Rectal smooth muscle tissue (tissue), 1 donor: ENCODE data around the gene TMEM237.

Experiments used
- H3K27ac ChIP-seq: one replicate; pipeline ENCODE4 v1.7.0; 2013; ENCODE audit warnings: low read depth, low read length, inconsistent platforms
- H3K27me3 ChIP-seq: one replicate; pipeline ENCODE4 v1.7.0; 2013; ENCODE audit warnings: low read length; ENCODE audit not compliant: control insufficient read depth, insufficient read depth
- H3K36me3 ChIP-seq: one replicate; pipeline ENCODE4 v1.7.0; 2013; ENCODE audit warnings: low read length; ENCODE audit not compliant: control insufficient read depth, insufficient read depth
- H3K4me1 ChIP-seq: one replicate; pipeline ENCODE4 v1.7.0; 2013; ENCODE audit warnings: low read length; ENCODE audit not compliant: control insufficient read depth, insufficient read depth
- H3K4me3 ChIP-seq: one replicate; pipeline ENCODE4 v1.7.0; 2013; ENCODE audit warnings: low read length
- H3K9ac ChIP-seq: one replicate; pipeline ENCODE4 v1.7.0; 2013; ENCODE audit warnings: low read length

The TMEM237 gene

DNA sequence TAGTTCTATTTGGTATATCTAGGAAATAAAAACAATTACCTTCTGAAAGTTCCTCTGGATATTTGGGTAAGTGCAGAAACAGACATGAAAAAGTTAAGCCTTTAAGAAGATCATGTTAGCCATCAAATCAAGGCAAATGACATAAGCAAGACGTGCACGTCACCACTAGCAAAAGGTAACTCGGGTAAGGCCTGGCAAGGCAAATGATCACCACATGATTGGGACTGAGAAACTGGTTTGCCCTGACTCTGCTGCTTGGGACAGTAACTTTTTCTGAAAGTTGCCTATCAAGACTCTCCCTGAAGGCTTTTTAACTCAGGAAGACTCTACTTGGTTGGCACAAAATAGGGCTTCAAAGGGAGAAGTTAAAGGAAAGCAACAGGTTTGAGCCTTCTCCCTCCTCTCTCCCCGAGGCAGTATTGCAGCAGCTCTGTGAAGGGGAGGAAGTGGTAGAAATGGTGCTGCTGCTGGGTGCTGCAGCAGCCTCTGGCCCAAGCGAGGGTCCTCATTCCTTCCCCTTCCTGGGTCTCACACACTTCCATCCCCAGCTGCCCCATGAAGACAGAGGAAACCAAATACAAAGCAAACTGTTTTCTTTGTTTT, 17.1 kb upstream of the TMEM237 start:
- Histone ChIP-seq H3K4me1 (no peaks in the 10 kb centered on the region), H3K4me3 (no peak overlapping the region), H3K9ac (no peak overlapping the region), H3K27me3 (no peaks in the 10 kb centered on the region), H3K27ac (no peak overlapping the region), H3K36me3 (no peaks in the 10 kb centered on the region)

DNA sequence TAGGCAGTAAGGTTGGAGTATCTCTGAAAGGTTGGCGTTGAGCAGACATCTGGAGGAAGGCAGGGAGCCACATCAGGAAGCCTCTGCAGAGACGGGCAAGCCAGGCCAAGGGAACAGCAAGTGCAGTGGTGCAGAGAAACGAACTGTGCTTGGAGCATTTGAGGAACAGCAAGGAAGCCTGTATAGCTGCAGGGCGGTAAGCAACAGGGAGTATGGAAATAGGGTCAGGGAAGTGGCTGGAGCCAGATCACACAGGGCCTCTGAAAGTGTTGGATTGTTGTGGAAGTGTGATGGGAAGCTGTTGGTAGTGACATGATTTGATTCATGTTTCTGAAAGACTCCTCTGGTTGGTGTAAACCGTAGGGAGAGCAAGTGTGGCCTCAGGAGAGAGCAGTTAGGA, 13.4 kb upstream of the TMEM237 start:
- Histone ChIP-seq H3K27ac (no peak overlapping the region), H3K27me3 (no peaks in the 10 kb centered on the region), H3K4me1 (no peaks in the 10 kb centered on the region), H3K4me3 (no peak overlapping the region), H3K36me3 (no peaks in the 10 kb centered on the region), H3K9ac (no peak overlapping the region)

DNA sequence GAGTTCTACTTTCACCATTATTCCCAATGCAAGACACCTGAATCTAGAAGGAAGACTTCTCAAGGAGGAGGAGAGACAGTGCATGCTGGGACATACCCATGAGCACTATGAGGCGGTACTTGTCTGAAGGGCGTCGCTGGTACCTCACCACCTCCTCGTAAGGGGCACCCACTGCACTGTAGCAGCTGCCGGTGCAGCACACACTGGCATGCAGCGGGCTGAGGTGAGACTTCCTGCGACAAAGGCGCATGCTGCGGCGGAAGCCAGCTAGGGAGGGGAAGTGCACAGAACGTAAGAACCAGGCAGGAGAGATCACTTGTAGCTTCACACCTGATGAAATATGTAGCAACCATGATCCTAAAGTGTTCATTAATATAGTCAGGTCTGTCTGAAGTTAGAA, 12.8 kb upstream of the TMEM237 start:
- no peaks in the 10 kb centered on the region for H3K36me3 ChIP-seq
- no peak overlapping the region for H3K9ac ChIP-seq
- no peaks in the 10 kb centered on the region for H3K4me1 ChIP-seq
- no peak overlapping the region for H3K4me3 ChIP-seq
- no peaks in the 10 kb centered on the region for H3K27me3 ChIP-seq
- H3K27ac ChIP-seq, result no peak overlapping the region

DNA sequence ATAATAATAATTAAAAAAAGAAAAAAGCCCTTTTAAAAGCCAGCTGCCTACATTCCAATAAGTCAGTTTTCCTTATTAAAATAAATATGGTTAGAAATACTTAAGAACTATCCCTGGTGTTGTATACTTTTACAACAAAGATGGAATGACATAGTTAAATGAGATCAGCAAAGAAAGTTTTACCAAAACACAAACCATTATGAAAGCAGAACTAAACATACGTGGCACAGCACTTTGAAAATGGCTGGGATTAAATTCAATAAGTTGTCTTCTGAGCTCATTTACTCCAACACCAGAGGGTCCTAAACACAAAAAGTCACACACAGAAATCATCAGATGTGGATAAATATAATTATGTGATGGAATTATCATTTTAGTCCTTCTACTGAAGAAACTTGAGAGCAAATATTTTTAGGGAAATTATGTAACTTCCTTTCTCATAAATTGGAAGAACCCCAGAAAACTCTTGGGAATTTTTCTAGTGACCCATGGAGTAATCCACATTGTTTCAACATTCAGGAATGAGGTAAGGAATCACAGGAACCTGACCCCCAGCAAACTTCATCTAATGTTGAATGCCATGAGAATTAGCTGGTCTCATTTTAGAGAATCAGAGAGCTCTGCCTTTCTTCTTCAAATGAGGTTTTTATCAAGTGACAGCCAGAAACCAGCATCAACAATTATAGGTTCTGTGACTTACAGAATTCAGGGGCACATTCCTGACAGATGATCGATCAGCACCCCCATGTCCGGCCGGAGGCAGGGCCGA, 11.5 kb upstream of the TMEM237 start:
- H3K27me3 ChIP-seq, result no peaks in the 10 kb centered on the region
- no peaks in the 10 kb centered on the region for H3K36me3 ChIP-seq
- no peak overlapping the region for H3K27ac ChIP-seq
- no peak overlapping the region for H3K4me3 ChIP-seq
- no peaks in the 10 kb centered on the region for H3K4me1 ChIP-seq
- no peak overlapping the region for H3K9ac ChIP-seq

DNA sequence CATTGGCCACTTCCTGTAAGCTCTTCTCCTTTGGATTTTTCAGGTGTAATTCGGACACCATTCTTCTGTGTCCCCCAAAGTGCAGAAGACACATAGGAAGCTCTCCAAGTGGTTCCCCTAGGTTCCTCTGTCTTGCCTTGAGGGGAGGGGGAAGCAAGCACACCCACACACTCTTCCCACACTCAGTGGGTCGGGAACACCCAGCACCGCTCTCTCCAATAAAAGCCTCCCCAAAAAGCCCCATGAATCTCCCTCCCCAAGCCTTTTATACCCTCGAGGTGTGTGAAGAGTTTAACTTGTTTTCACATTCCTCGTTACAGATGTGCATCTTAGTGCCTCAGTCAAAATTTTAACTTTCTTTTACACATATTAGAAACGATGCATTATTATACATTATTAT, 9.9 kb upstream of the TMEM237 start:
- Histone ChIP-seq H3K27me3 (no peaks in the 10 kb centered on the region), H3K4me1 (no peaks in the 10 kb centered on the region), H3K9ac (no peak overlapping the region), H3K4me3 (no peak overlapping the region), H3K36me3 (no peaks in the 10 kb centered on the region), H3K27ac (no peak overlapping the region)

DNA sequence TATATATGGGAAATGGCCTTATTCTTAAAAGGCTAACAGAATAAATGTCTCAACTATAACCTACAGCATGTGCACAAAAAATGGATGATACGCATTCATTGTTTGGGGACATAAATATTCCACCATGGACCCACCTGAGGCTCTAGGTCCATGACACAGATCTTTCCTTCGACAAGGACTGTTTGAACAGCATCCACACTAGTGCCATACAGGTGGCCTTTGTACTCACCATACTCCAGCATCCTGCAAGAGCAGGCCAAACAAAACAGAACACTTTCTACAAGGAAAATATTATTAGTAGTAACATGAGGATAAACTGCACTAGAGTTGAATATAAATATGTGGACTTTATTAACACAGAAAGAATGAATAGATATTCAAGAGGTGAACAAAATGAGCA, 6.1 kb upstream of the TMEM237 start:
- no peaks in the 10 kb centered on the region for H3K27me3 ChIP-seq
- H3K27ac ChIP-seq, result no peak overlapping the region
- no peak overlapping the region for H3K4me3 ChIP-seq
- H3K36me3 ChIP-seq, result no peaks in the 10 kb centered on the region
- no peaks in the 10 kb centered on the region for H3K4me1 ChIP-seq
- no peak overlapping the region for H3K9ac ChIP-seq

DNA sequence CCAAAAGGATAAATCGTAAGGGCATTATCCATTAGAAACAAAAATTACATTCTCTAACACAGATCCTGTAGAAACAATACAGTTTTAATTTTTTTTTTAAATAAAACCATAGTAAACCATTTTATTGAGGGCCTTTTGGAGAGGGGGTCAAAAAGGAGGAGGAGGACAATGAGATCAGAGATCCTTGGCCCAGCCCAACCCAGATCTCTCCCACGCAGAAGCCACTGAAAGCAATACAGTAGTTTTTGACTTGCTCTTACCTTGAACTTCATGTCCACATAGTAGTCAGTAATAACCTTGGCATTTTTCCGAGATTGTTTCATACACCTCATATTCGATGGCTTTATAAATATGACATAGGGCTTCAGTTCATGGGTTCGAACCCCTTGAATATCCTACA, 4.1 kb upstream of the TMEM237 start:
- Histone ChIP-seq H3K36me3 (no peaks in the 10 kb centered on the region), H3K9ac (no peak overlapping the region), H3K4me1 (no peaks in the 10 kb centered on the region), H3K27ac (no peak overlapping the region), H3K27me3 (no peaks in the 10 kb centered on the region), H3K4me3 (no peak overlapping the region)

DNA sequence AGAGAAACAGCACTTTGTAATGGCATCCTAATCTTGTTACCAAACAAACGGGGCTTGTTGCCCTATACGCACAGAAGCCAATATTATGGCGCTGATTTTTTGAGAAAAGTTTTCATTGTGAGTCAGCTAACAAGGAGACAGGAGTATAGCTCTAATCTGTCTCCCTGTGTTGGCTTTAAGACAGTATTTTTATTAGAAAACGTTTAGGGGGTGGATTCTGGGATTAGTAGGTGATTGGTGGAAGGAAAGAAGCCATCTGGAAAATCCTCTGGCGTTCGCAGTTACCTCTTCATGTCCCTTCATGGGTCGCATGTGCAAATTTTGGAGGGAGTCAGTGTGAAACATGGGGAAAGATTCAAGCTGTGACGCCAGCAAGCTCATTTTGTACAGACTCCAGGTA, 698 bp upstream of the TMEM237 start:
- H3K27me3 ChIP-seq, result no peaks in the 10 kb centered on the region
- no peaks in the 10 kb centered on the region for H3K4me1 ChIP-seq
- peak overlapping the region; percentile 99 for H3K4me3 ChIP-seq
- peak overlapping the region; percentile 94 for H3K27ac ChIP-seq
- no peak overlapping the region for H3K9ac ChIP-seq
- H3K36me3 ChIP-seq, result no peaks in the 10 kb centered on the region

DNA sequence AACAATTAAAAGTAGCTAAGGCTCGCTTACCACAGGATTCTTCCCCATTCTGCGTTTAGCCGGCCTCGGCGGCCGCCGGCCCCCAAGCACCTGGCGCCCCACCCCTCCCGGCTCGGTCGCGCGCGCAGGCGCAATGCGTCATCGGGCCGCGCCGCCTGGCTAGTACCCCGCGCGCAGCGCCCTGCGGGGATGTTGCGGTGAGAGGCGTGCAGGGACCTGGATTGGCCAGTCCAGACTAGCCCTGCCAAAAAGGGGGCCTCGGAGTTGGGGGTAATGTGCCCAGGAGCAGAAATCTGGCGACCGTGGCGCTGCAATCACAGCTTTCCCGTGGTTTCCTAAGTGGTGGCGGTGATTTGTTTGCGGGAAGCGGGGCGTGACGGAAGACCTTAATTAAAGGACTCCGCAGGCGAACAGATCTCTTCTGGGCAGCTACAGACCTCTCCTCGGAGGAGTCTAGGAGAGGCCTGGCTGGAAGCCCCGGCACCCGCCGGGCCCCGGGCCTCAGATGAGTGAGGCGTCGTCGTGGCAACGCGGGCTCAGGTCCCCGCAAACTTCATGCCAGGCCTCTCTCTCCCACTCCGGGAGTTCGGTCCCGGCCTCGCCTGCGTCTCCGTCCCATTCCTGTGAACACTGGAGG, 606 bp downstream of the TMEM237 start:
- peak overlapping the region; percentile 94 for H3K27ac ChIP-seq
- H3K4me1 ChIP-seq, result no peaks in the 10 kb centered on the region
- H3K4me3 ChIP-seq, result peak overlapping the region; percentile 99
- no peaks in the 10 kb centered on the region for H3K36me3 ChIP-seq
- H3K9ac ChIP-seq, result peak overlapping the region; percentile 88
- H3K27me3 ChIP-seq, result no peaks in the 10 kb centered on the region

DNA sequence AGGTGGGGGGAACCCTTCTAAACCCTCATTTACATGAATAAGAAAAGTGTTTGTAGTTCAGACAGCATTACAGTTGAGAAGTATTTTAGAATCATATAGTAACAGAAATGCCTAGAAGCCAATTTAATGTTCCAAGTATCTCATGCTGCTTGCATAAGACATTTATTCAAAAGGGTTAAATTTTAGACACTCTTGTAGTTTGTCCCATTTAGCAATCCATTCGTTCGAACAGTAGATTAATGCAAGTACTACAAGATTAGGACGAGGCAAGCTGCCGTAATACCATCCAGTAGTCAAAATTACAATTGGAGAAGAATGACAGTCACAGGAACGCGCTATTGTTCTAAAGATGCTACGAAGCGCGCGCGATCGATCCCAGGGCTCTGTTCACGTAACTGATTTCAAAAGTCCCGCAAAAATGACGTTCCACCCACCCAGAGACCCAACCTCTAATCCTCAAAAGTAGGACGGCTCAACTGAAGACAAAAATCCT, 1.2 kb downstream of the TMEM237 start:
- H3K27ac ChIP-seq, result peak overlapping the region; percentile 94
- peak overlapping the region; percentile 99 for H3K4me3 ChIP-seq
- H3K36me3 ChIP-seq, result no peaks in the 10 kb centered on the region
- peak overlapping the region; percentile 88 for H3K9ac ChIP-seq
- no peaks in the 10 kb centered on the region for H3K4me1 ChIP-seq
- H3K27me3 ChIP-seq, result no peaks in the 10 kb centered on the region

DNA sequence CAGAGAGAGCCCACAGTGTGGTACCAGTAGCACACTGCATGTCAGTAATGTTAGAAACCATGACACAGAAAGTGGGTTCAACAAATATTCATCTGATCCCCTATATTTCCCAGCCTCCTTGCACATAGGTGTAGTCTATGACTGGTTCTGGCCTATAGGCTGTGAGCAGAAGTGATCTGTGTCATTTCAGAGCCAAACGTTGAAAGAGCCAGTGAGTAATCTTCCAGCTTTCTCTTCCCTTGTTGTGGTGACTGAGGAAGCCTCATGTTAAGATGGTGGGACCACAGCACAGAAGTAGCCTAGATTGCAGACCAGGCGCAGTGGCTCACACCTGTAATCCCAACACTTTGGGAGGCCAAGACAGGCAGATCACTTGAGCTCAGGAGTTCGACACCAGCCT, 4.1 kb downstream of the TMEM237 start:
- H3K4me3 ChIP-seq, result no peak overlapping the region
- no peaks in the 10 kb centered on the region for H3K4me1 ChIP-seq
- H3K27me3 ChIP-seq, result no peaks in the 10 kb centered on the region
- H3K9ac ChIP-seq, result no peak overlapping the region
- H3K36me3 ChIP-seq, result no peaks in the 10 kb centered on the region
- no peak overlapping the region for H3K27ac ChIP-seq

DNA sequence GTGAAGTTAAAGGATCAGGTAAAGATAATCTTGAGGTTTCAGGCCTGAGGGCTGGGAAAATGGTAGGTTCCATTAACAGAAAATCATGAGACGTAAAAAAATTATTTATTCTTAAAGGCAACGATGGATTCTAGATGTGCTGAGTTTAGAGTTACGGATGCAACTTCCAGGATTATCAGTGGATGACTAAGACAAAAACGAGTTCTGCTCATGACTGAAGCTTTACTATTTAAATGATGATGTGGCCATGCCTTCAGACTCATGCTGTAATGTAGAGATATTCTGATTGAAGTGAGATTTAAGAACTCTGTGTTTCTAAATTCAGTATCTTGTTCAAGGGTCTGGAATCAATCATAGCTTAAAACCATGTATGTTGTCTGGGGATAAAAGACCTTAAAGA, 5.0 kb downstream of the TMEM237 start:
- no peaks in the 10 kb centered on the region for H3K4me1 ChIP-seq
- no peak overlapping the region for H3K4me3 ChIP-seq
- no peaks in the 10 kb centered on the region for H3K36me3 ChIP-seq
- no peaks in the 10 kb centered on the region for H3K27me3 ChIP-seq
- H3K27ac ChIP-seq, result no peak overlapping the region
- no peak overlapping the region for H3K9ac ChIP-seq
